Esophagus squamous epithelium (tissue), 5 donors: Measurements from ENCODE around the gene MAGEA9. TPM values are rescaled to one million over a fixed set of nuclear protein-coding genes. Genes with fewer than 3 reads are reported as not detected.

Source experiments
- DNase-seq: peaks from one replicate; lab custom pipeline; 2025; lab: John Stamatoyannopoulos, UW
- H3K27ac ChIP-seq, 4 donors: fragments of 200-600 bp; sonication (generic); one replicate each; pipeline ENCODE4 v1.5.1; 2016 to 2019; ENCODE audit warnings: mild to moderate bottlenecking in 1 of 4
- H3K27me3 ChIP-seq, 4 donors: fragments of 200-600 bp; sonication (generic); 1 replicate in 3 of 4; 2 replicates in 1 of 4; pipeline versions ENCODE4 v1.5.1 to v1.6.0; 2017 to 2021; ENCODE audit warnings: antibody characterized with exemption in 1 of 4
- H3K36me3 ChIP-seq, 3 donors: fragments of 200-600 bp; sonication (generic); one replicate each; pipeline ENCODE4 v1.5.1; 2016 to 2019
- H3K4me1 ChIP-seq, 3 donors: fragments of 200-600 bp; sonication (generic); one replicate each; pipeline ENCODE4 v1.5.1; 2017 to 2019
- H3K4me3 ChIP-seq, 4 donors: fragments of 200-600 bp; sonication (generic); 1 replicate in 3 of 4; 2 replicates in 1 of 4; pipeline ENCODE4 v1.5.1; 2016 to 2019; ENCODE audit warnings: mild to moderate bottlenecking in 2 of 4, moderate library complexity in 1 of 4
- H3K9me3 ChIP-seq, 3 donors: fragments of 200-600 bp; sonication (generic); one replicate each; pipeline ENCODE4 v1.5.1; 2016 to 2019
- POLR2A ChIP-seq, 4 donors: fragments of 450-650 bp; IDR thresholded peaks; one replicate each; pipeline ENCODE4 v1.6.1; 2017; ENCODE audit warnings: antibody characterized with exemption in 4 of 4, mild to moderate bottlenecking in 4 of 4, moderate library complexity in 3 of 4
- WGBS, 2 donors: methylation state at CpG; one replicate each; pipeline ENCODE4 v1.1.5; 2018; 5-methylcytosine and 5-hydroxymethylcytosine counted together
- intact Hi-C: fragments of 100-400 bp; cut with DNase I; formaldehyde crosslinking; loops from one replicate; pipeline ENCODE4 v1.15.0; 2022
- total RNA-seq, 4 donors: library from RNA; depleted of rRNA; stranded (reverse); fragments of >200 nt; gene quantifications; one replicate each; pipeline ENCODE4 v1.1.0, GENCODE V29; 2016
- TF ChIP-seq, protein P1 (sequence below), 6 experiments: fragments of 450-650 bp in 4 of 6; fragments of 200-600 bp in 2 of 6; sonication (generic) in 2 of 6; IDR thresholded peaks; one replicate each; pipeline ENCODE4 v1.5.1; 2016 to 2019; ENCODE audit warnings: antibody characterized with exemption in 6 of 6, mild to moderate bottlenecking in 4 of 6, moderate library complexity in 4 of 6
- donor health status: DM: yes; HTN: yes; CAD: no.

Gene MAGEA9
- total RNA-seq, 4 donors from 2014 or later: not detected

DNA sequence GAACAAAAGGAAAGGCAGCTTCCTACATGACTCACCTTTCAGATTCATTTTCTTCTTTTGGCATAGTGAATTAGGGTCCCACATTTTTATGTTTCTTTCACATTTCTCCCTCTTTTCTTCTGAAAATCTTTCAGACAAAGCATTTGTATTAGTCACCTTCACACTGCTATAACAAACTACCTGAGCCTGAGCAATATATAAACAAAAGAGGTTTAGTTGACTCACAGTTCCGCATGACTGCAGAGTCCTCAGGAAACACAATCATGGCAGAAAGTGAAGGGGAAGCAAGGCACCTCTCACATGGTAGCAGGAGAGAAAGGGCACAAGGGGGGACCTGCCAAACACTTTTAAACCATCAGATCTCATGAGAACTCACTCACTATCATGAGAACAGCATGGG lies 36.9 kb downstream of the MAGEA9 start:
- no peak for DNase-seq
- H3K27me3 ChIP-seq: no peaks in the 10 kb centered on the region
- 30% methylated on average over 1 of the region's 1 CpG; no CpG with 5 or more reads in 1 of the 2 donors for WGBS, 2 donors
- no peaks in the 10 kb centered on the region for H3K36me3 ChIP-seq
- H3K4me1 ChIP-seq: no peaks in the 10 kb centered on the region
- TF ChIP-seq, protein P1, sequence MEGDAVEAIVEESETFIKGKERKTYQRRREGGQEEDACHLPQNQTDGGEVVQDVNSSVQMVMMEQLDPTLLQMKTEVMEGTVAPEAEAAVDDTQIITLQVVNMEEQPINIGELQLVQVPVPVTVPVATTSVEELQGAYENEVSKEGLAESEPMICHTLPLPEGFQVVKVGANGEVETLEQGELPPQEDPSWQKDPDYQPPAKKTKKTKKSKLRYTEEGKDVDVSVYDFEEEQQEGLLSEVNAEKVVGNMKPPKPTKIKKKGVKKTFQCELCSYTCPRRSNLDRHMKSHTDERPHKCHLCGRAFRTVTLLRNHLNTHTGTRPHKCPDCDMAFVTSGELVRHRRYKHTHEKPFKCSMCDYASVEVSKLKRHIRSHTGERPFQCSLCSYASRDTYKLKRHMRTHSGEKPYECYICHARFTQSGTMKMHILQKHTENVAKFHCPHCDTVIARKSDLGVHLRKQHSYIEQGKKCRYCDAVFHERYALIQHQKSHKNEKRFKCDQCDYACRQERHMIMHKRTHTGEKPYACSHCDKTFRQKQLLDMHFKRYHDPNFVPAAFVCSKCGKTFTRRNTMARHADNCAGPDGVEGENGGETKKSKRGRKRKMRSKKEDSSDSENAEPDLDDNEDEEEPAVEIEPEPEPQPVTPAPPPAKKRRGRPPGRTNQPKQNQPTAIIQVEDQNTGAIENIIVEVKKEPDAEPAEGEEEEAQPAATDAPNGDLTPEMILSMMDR (IDR thresholded peaks at IDR 0.05): no peak
- no peak for TF ChIP-seq POLR2A (IDR thresholded peaks at IDR 0.05)
- intact Hi-C loops: no loop called here
- no peaks in the 10 kb centered on the region for H3K9me3 ChIP-seq
- H3K27ac ChIP-seq: no peak overlapping the region
- H3K4me3 ChIP-seq: no peak overlapping the region

DNA sequence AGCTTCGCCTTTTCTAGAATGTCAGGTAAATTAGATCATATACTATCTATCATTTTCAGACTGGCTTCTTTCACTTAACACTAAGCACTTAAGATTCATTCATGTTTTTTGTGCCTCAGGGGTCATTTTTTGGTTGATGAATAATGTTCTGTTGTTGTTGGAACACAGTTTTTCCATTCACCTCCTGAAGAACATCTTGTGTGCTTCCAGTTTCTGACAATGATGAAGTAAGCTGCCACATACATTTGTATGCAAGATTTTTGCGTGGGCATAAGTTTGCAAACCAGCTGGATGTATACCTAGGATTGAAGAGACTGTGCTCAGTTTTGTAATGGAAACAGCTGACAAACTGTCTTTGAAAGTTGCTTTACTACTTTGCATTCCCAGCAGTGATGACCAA lies 37.6 kb downstream of the MAGEA9 start:
- Histone ChIP-seq H3K36me3 (no peaks in the 10 kb centered on the region), H3K27me3 (no peaks in the 10 kb centered on the region), H3K4me3 (no peak overlapping the region), H3K9me3 (no peaks in the 10 kb centered on the region), H3K27ac (no peak overlapping the region), H3K4me1 (no peaks in the 10 kb centered on the region)
- no peak for DNase-seq
- no peak for TF ChIP-seq POLR2A (IDR thresholded peaks at IDR 0.05)
- TF ChIP-seq, protein P1 (IDR thresholded peaks at IDR 0.05): no peak
- 27 to 57% methylated on average over 2 of the region's 2 CpGs for WGBS, 2 donors
- intact Hi-C loops: no loop called here

DNA sequence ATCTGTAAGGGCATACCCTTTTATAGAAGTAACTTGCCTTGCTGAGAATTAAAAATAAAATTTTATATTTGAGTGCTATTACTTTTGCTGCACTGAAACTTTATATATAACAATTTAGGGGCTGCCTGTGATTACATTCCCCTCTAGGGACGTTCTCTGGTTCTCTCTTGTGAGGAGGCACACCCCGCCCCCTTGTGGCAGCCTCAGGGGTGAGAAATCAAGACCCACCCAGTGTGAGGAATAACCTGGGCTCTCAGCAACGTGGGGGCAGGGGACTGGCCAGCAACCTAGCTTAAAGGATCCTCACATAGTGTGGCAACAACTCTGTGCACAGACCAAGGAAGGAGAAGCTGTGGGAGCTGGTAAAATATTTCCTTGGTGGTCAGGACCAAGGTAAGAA lies 43.7 kb downstream of the MAGEA9 start:
- WGBS, 2 donors: 8 to 10% methylated on average over 2 of the region's 3 CpGs
- Histone ChIP-seq H3K27ac (no peak overlapping the region), H3K4me3 (no peak overlapping the region), H3K27me3 (no peaks in the 10 kb centered on the region), H3K9me3 (no peaks in the 10 kb centered on the region), H3K4me1 (peaks cover 0 to 31% (median 2%) of the 10 kb centered on the region in 3 donors), H3K36me3 (no peaks in the 10 kb centered on the region)
- DNase-seq: no peak
- no peak for TF ChIP-seq POLR2A (IDR thresholded peaks at IDR 0.05)
- TF ChIP-seq, protein P1 (IDR thresholded peaks at IDR 0.05): peak in 3 of 6 experiments; percentile 13 to 37 (median 15)
- intact Hi-C loops: no loop called here

DNA sequence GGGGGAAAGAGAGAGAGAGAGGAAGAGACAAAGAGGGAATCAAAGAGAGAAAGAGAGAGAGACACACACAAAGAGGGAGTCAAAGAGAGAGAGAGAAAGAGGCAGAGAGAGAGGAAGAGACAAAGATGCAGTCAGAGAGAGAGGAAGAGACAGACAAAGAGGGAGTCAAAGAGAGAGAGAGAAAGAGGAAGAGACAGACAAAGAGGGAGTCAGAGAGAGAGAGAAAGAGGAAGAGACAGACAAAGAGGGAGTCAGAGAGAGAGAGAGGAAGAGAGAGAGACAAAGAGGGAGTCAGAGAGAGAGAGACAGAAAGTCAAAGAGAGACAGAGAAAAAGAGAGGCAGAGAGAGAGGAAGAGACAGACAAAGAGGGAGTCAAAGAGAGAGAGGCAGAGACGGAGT lies 45.5 kb downstream of the MAGEA9 start:
- peaks cover 0 to 37% (median 5%) of the 10 kb centered on the region in 3 donors for H3K4me1 ChIP-seq
- H3K27ac ChIP-seq: peak overlapping the region in 1 of 4 donors; percentile 82
- intact Hi-C loops: no loop called here
- no peaks in the 10 kb centered on the region for H3K27me3 ChIP-seq
- WGBS, 2 donors: 67 to 77% methylated on average over 1 of the region's 1 CpG
- H3K4me3 ChIP-seq: no peak overlapping the region
- H3K9me3 ChIP-seq: no peaks in the 10 kb centered on the region
- no peak for TF ChIP-seq POLR2A (IDR thresholded peaks at IDR 0.05)
- TF ChIP-seq, protein P1 (IDR thresholded peaks at IDR 0.05): no peak
- DNase-seq: no peak
- H3K36me3 ChIP-seq: no peaks in the 10 kb centered on the region

DNA sequence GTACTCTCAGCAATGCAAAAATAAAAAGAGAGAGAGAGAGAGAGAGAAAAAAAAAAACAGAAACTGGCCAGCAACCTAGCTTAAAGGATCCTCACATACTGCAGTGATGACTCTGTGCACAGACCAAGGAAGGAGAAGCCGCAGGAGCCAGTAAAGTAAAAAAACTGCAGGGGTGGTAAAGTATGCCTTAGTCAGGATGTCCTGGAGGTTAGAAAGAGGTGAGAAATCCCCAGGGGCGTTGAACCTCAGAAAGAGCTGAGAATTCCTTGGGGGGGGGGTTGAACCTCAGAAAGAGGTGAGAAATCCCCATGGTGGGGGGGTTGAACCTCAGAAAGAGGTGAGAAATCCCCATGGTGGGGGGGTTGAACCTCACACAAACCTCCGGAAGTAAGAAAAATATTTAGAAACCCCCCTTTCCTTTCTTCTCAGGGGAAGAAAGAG lies 48.0 kb downstream of the MAGEA9 start:
- Histone ChIP-seq H3K4me1 (peaks cover 0 to 37% (median 5%) of the 10 kb centered on the region in 3 donors), H3K4me3 (peak overlapping the region in 2 of 4 donors; percentile 21 to 22), H3K36me3 (no peaks in the 10 kb centered on the region), H3K27ac (peak overlapping the region; percentile 44 to 82 (median 76)), H3K9me3 (no peaks in the 10 kb centered on the region), H3K27me3 (no peaks in the 10 kb centered on the region)
- 15 to 40% methylated on average over 3 of the region's 3 CpGs for WGBS, 2 donors
- DNase-seq: no peak
- TF ChIP-seq, protein P1 (IDR thresholded peaks at IDR 0.05): no peak
- intact Hi-C loops: no loop called here
